SH-SY5Y (cell line): ENCODE measurements around the gene SIK2.

Experiments
- GATA2 ChIP-seq: IDR thresholded peaks from 2 replicates; pipeline ENCODE4 v1.6.1; 2011; ENCODE audit warnings: mild to moderate bottlenecking, low read depth, low read length
- GATA3 ChIP-seq: IDR thresholded peaks from 2 replicates; pipeline ENCODE4 v1.6.1; 2011; ENCODE audit warnings: low read depth, mild to moderate bottlenecking, low read length, moderate library complexity

GRCh38 chr11:111672949-111673348, 70.7 kb downstream of the SIK2 start:
- TF ChIP-seq GATA3 (no peak), GATA2 (no peak)
